OCI-M2 (cell line): Measurements from ENCODE around the gene OR2A14.
"Not testable (repeated sequence)": the region's sequence is repeated elsewhere in the genome, so short reads cannot be mapped to it uniquely, and the experiment has no call there.

ENCODE experiments used
- DNase-seq: peaks from one replicate; lab custom pipeline; 2025; ENCODE audit not compliant: unreplicated experiment; lab: John Stamatoyannopoulos, UW

Gene OR2A14

GRCh38 chr7:144122876-144123275 is at the start of gene OR2A14:
Gene OR2A14 (plus strand): TSS chr7:144123176. CDS start chr7:144129113, 5,937 bp downstream.
- no peak for DNase-seq

GRCh38 chr7:144074374-144074773 is 48.6 kb upstream of the OR2A14 start:
- DNase-seq: no peak

- no peak for DNase-seq
These were observed 37.0 kb upstream of the OR2A14 start, which contains the start of gene OR2A12 for GRCh38 chr7:144085978-144086377. Gene OR2A12 (plus strand): TSS chr7:144086278. CDS start chr7:144095108, 8,830 bp downstream.

GRCh38 chr7:144086730-144087129 is 36.2 kb upstream of the OR2A14 start:
- DNase-seq: no peak

- no peak for DNase-seq
These were observed 35.7 kb upstream of the OR2A14 start for GRCh38 chr7:144087230-144087629.

- DNase-seq: no peak
These were observed 32.3 kb upstream of the OR2A14 start for GRCh38 chr7:144090667-144091066.

- no peak for DNase-seq
These were observed 24.2 kb upstream of the OR2A14 start for GRCh38 chr7:144098776-144099175.

GRCh38 chr7:144100607-144101006 is 22.4 kb upstream of the OR2A14 start:
- no peak for DNase-seq

- no peak for DNase-seq
These were observed 20.9 kb upstream of the OR2A14 start for GRCh38 chr7:144102041-144102440.

- DNase-seq: no peak
These were observed 17.8 kb upstream of the OR2A14 start for GRCh38 chr7:144105211-144105610.

- no peak for DNase-seq
These were observed 13.7 kb upstream of the OR2A14 start, which contains the start of gene OR2A2 for GRCh38 chr7:144109283-144109682. Gene OR2A2 (plus strand): TSS chr7:144109583. CDS start chr7:144109583, 0 bp downstream.

- DNase-seq: no peak
These were observed 12.7 kb upstream of the OR2A14 start for GRCh38 chr7:144110272-144110671.

- no peak for DNase-seq
These were observed 9.3 kb upstream of the OR2A14 start for GRCh38 chr7:144113651-144114050.

- no peak for DNase-seq
These were observed 4.6 kb upstream of the OR2A14 start for GRCh38 chr7:144118341-144118740.

- no peak for DNase-seq
These were observed 4.8 kb downstream of the OR2A14 start for GRCh38 chr7:144127714-144128334.

GRCh38 chr7:144129601-144130000 is 6.6 kb downstream of the OR2A14 start:
- not testable (repeated sequence) for DNase-seq

- no peak for DNase-seq
These were observed 7.8 kb downstream of the OR2A14 start for GRCh38 chr7:144130730-144131129.

- no peak for DNase-seq
These were observed 9.3 kb downstream of the OR2A14 start for GRCh38 chr7:144132262-144132661.

GRCh38 chr7:144133307-144133706 is 10.3 kb downstream of the OR2A14 start:
- DNase-seq: no peak

GRCh38 chr7:144134116-144134515 is 11.1 kb downstream of the OR2A14 start:
- no peak for DNase-seq

GRCh38 chr7:144137501-144137900 is 14.5 kb downstream of the OR2A14 start:
- DNase-seq: no peak

- no peak for DNase-seq
These were observed 19.2 kb downstream of the OR2A14 start for GRCh38 chr7:144142187-144142586.

GRCh38 chr7:144144426-144144825 is 21.4 kb downstream of the OR2A14 start:
- no peak for DNase-seq
